ENCODE results near the gene SAMD13. TPM values are rescaled to one million over a fixed set of nuclear protein-coding genes. Genes with fewer than 3 reads are reported as not detected.
A peak's percentile ranks its signal among the peaks of the same experiment; 100 is the strongest.

Gene SAMD13
- total RNA-seq, 4 donors from 2014 or later: 0.77 to 5.7 (median 1.8) TPM; not detected in 1

DNA sequence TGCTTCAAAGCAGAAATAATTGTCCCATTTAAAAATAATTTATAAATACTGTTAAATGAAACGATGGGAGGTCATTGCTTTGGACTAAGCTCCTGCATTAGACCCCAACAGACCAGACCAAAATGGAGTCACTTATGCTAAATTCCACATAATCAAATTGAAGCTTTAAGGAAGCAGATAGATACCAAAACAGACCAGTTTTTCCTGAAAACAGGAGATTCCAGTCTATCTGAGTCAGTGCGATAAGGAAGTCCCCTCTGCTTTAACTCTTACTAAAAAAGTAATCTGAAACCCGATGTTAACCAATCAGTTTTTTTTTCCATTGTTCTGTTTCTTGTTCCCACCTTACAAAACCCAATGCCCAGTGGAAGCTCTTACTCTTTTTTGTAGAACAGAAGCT is 80.6 kb downstream of the SAMD13 start:
- TF ChIP-seq, protein P1, sequence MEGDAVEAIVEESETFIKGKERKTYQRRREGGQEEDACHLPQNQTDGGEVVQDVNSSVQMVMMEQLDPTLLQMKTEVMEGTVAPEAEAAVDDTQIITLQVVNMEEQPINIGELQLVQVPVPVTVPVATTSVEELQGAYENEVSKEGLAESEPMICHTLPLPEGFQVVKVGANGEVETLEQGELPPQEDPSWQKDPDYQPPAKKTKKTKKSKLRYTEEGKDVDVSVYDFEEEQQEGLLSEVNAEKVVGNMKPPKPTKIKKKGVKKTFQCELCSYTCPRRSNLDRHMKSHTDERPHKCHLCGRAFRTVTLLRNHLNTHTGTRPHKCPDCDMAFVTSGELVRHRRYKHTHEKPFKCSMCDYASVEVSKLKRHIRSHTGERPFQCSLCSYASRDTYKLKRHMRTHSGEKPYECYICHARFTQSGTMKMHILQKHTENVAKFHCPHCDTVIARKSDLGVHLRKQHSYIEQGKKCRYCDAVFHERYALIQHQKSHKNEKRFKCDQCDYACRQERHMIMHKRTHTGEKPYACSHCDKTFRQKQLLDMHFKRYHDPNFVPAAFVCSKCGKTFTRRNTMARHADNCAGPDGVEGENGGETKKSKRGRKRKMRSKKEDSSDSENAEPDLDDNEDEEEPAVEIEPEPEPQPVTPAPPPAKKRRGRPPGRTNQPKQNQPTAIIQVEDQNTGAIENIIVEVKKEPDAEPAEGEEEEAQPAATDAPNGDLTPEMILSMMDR (IDR thresholded peaks at IDR 0.05): no peak
- no peak for TF ChIP-seq POLR2A (IDR thresholded peaks at IDR 0.05)
- Histone ChIP-seq H3K4me1 (no peaks in the 10 kb centered on the region), H3K4me3 (no peak overlapping the region), H3K36me3 (no peaks in the 10 kb centered on the region), H3K27me3 (no peaks in the 10 kb centered on the region), H3K27ac (no peak overlapping the region), H3K9me3 (no peaks in the 10 kb centered on the region)
- intact Hi-C loops (cut with DNase I; ENCODE audit: low total_unique reads): no loop called here
- no peak for DNase-seq

DNA sequence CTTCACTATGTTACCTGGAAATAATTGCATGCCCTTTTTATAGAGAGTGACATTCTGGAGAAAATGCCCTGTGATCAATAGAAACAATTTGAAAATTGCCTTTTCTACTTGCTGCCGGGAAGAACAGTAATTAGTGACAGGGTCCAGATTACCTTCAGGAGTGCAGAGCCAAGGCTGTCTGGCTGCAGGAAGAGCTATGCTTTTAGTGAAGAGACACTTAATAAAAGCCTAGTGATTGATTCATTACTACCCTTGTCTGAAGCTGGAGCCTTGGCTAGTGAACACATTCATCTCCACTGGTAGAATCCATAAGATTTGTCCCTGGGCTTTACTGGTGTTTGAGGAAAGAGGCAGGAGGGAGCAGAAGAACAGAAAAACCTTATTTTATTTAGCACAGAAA is 83.8 kb downstream of the SAMD13 start:
- H3K27me3 ChIP-seq: no peaks in the 10 kb centered on the region
- no peak overlapping the region for H3K27ac ChIP-seq
- no peaks in the 10 kb centered on the region for H3K9me3 ChIP-seq
- H3K4me1 ChIP-seq: no peaks in the 10 kb centered on the region
- no peaks in the 10 kb centered on the region for H3K36me3 ChIP-seq
- no peak overlapping the region for H3K4me3 ChIP-seq
- intact Hi-C loops (cut with DNase I; ENCODE audit: low total_unique reads): no loop called here
- TF ChIP-seq POLR2A (IDR thresholded peaks at IDR 0.05): no peak
- no peak for DNase-seq

DNA sequence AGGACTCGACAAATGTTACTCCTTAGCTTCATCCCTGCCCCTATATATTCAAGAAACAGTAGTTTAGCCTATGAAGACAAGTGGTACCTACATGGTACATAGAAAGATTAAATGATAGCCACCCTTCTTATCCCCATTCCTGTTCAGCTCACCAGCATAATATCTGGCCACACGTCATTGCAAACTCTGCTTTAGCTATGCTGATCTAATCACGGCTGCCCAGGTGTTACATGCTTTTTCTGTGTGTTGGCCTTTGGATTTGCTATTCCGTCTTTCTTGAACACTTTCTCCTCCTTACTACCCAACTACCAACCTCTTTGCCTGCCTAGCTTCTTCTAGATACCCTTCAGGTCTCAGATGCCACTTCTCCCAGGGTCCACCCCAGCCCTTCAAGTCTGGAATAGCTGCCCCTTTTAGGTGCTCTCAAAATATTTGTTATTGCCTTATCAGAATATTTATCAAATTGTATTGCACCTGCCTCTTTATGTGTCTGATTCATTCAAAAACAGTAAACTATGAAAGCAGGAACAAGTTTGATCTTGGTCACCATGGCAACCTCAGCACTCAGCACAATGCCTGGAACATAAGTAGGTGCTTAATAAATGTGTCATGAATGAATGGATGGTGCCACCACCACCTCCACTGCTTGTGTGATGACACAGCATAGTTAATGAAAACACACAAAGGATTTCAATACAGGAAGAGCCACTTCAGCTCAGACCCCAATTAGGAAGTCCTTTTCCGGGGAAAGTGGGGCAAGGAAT is 85.4 kb downstream of the SAMD13 start:
- TF ChIP-seq, protein P1 (IDR thresholded peaks at IDR 0.05): no peak
- no peak for TF ChIP-seq POLR2A (IDR thresholded peaks at IDR 0.05)

DNA sequence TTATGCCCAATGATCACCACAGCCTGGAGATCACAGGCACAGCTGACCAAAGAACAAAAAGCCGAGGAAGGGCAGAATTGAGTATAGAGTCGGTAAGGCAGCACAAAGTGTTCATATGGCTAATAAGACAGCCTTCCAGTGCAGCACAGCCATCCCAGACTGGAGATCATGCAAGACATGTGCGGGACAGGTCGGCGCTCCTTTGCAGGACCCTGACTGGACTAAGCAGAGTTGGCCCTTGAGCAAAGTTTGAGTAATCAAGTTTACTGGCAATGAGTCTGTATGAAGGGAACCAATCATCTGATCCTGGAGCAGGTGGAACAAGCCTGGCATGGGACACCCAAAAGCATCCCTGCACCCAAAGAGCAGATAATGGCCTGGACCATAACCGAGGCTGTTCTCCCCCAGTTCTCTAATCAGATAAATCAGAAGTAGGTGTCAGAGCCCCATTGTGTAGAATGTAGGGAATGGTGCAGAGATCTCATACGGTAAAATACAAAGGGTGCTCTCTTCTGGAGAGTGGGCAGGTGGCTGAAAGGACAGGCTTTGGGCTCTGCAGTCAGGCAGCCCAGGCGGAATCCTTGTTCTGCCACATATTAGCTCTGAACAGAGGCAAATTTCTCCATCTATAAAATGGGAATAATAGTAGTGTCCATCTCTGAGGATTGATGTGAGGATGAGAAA is 86.1 kb downstream of the SAMD13 start:
- no peak overlapping the region for H3K4me3 ChIP-seq
- DNase-seq: no peak
- no peak overlapping the region for H3K27ac ChIP-seq
- no peaks in the 10 kb centered on the region for H3K4me1 ChIP-seq
- no peaks in the 10 kb centered on the region for H3K27me3 ChIP-seq
- H3K9me3 ChIP-seq: no peaks in the 10 kb centered on the region
- TF ChIP-seq POLR2A (IDR thresholded peaks at IDR 0.05): no peak
- TF ChIP-seq, protein P1 (IDR thresholded peaks at IDR 0.05): peak in 1 of 4 experiments; percentile 7
- intact Hi-C loops (cut with DNase I; ENCODE audit: low total_unique reads): no loop called here
- H3K36me3 ChIP-seq: no peaks in the 10 kb centered on the region

More for the DNA sequence above, 85.4 kb downstream of the SAMD13 start:
- Histone ChIP-seq H3K27me3 (no peaks in the 10 kb centered on the region), H3K27ac (no peak overlapping the region), H3K4me3 (no peak overlapping the region), H3K36me3 (no peaks in the 10 kb centered on the region), H3K4me1 (no peaks in the 10 kb centered on the region), H3K9me3 (no peaks in the 10 kb centered on the region)
- intact Hi-C loops (cut with DNase I; ENCODE audit: low total_unique reads): no loop called here
- DNase-seq: no peak

DNA sequence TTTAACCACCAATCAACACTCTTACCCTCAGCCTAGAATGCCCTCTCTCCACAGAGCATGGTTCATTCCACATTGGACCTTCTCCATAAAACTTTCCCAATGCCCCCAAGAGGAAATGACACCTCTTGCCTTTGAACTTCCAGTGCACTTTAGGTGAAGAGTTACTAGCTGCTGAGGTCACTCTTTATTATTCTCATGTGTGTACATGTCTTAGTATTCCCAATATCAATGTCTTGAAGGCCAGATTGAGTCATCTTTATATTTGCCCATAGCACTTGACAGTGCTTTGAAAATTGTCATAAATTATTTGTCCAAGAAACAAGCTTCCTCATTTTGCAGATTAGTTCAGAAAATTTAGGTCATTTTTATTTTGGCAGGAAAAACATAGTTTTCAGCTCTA is 88.7 kb downstream of the SAMD13 start:
- Histone ChIP-seq H3K27ac (no peak overlapping the region), H3K4me1 (no peaks in the 10 kb centered on the region), H3K9me3 (no peaks in the 10 kb centered on the region), H3K27me3 (no peaks in the 10 kb centered on the region), H3K4me3 (no peak overlapping the region), H3K36me3 (no peaks in the 10 kb centered on the region)
- TF ChIP-seq, protein P1 (IDR thresholded peaks at IDR 0.05): no peak
- no peak for DNase-seq
- intact Hi-C loops (cut with DNase I; ENCODE audit: low total_unique reads): no loop called here
